BE2C (cell line): ENCODE data around the gene C16orf74.

ENCODE experiments used
- DNase-seq: peaks from one replicate; pipeline ENCODE4 v3.0.0-alpha.2; 2020
- H3K27me3 ChIP-seq: fragments of 250-450 bp; sonication (Bioruptor Pico); 2 replicates; pipeline ENCODE4 v1.5.1; 2020; ENCODE audit warnings: mild to moderate bottlenecking
- H3K36me3 ChIP-seq: fragments of 250-450 bp; sonication (Bioruptor Pico); 2 replicates; pipeline ENCODE4 v1.5.1; 2020; ENCODE audit warnings: mild to moderate bottlenecking
- H3K4me1 ChIP-seq: fragments of 250-450 bp; sonication (Bioruptor Pico); 2 replicates; pipeline ENCODE4 v1.5.1; 2020
- H3K4me3 ChIP-seq: 2 replicates; pipeline ENCODE4 v1.5.1; 2011; ENCODE audit warnings: low read depth, low read length
- H3K9me3 ChIP-seq: fragments of 250-450 bp; sonication (Bioruptor Pico); 2 replicates; pipeline ENCODE4 v1.5.1; 2020
- CTCF ChIP-seq: IDR thresholded peaks from 2 replicates; pipeline ENCODE4 v1.5.1; 2012; ENCODE audit warnings: mild to moderate bottlenecking, low read depth, low read length

The C16orf74 gene

GRCh38 chr16:85709766-85710585, 40.9 kb downstream of the C16orf74 start:
- Histone ChIP-seq H3K36me3 (no peaks in the 10 kb centered on the region), H3K27me3 (no peaks in the 10 kb centered on the region), H3K9me3 (no peaks in the 10 kb centered on the region; the same call in 1 of the 2 replicates), H3K4me1 (no peaks in the 10 kb centered on the region), H3K4me3 (no peak overlapping the region)
- TF ChIP-seq CTCF: no peak
- DNase-seq: no peak

- Histone ChIP-seq H3K9me3 (no peaks in the 10 kb centered on the region; the same call in 1 of the 2 replicates), H3K36me3 (no peaks in the 10 kb centered on the region), H3K4me3 (no peak overlapping the region), H3K27me3 (no peaks in the 10 kb centered on the region), H3K4me1 (no peaks in the 10 kb centered on the region)
- DNase-seq: no peak
- TF ChIP-seq CTCF: no peak
Measured at GRCh38 chr16:85708338-85708737, 42.6 kb downstream of the C16orf74 start.

GRCh38 chr16:85707528-85708095, 43.3 kb downstream of the C16orf74 start:
- Histone ChIP-seq H3K4me3 (no peak overlapping the region), H3K27me3 (no peaks in the 10 kb centered on the region), H3K4me1 (no peaks in the 10 kb centered on the region), H3K36me3 (no peaks in the 10 kb centered on the region), H3K9me3 (no peaks in the 10 kb centered on the region; the same call in 1 of the 2 replicates)
- TF ChIP-seq CTCF: no peak
- DNase-seq: no peak

- no peaks in the 10 kb centered on the region for H3K4me1 ChIP-seq
- H3K4me3 ChIP-seq: no peak overlapping the region
- no peaks in the 10 kb centered on the region for H3K9me3 ChIP-seq
- no peaks in the 10 kb centered on the region for H3K27me3 ChIP-seq
- no peak for TF ChIP-seq CTCF
- DNase-seq: no peak
- H3K36me3 ChIP-seq: no peaks in the 10 kb centered on the region
Measured at GRCh38 chr16:85706449-85707034, 44.4 kb downstream of the C16orf74 start.

GRCh38 chr16:85704900-85705846, 45.7 kb downstream of the C16orf74 start:
- no peak for DNase-seq
- H3K27me3 ChIP-seq: no peaks in the 10 kb centered on the region
- no peak overlapping the region for H3K4me3 ChIP-seq
- TF ChIP-seq CTCF: no peak
- H3K9me3 ChIP-seq: no peaks in the 10 kb centered on the region
- no peaks in the 10 kb centered on the region for H3K4me1 ChIP-seq
- no peaks in the 10 kb centered on the region for H3K36me3 ChIP-seq
